HL-60/S4 treated with phorbol 12-myristate 13-acetate at 8.2 ng/mL for 4 days and 3 days (cell line): ENCODE measurements around the gene CNTNAP2.

ENCODE experiments used
- in situ Hi-C: fragments of 300-500 bp; cut with MboI; formaldehyde crosslinking; loops from 2 replicates; pipeline ENCODE4 v1.15.0; 2022; ENCODE audit warnings: low sequenced_read_pairs

The CNTNAP2 gene

DNA sequence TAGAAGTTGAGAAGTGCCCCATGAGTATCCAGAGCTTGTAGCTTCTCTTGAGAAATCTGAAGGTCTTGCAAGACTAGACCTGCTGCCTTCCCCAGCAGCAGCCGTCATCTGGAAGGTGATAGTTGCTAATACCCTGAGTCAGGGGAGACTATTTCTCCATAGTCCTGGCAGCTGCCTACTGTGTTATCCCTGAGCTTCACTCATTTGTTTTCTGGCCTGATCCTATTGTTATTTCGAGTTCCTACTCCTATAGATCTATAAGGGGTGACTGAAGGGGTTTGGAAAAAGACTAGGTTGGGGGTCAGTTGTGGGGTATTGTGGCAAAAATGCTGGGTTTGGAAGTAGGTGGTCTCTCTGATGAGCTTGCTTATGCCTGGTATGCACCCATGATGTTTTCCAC is 297.8 kb downstream of the CNTNAP2 start:
- in situ Hi-C loops, result no loop called here

DNA sequence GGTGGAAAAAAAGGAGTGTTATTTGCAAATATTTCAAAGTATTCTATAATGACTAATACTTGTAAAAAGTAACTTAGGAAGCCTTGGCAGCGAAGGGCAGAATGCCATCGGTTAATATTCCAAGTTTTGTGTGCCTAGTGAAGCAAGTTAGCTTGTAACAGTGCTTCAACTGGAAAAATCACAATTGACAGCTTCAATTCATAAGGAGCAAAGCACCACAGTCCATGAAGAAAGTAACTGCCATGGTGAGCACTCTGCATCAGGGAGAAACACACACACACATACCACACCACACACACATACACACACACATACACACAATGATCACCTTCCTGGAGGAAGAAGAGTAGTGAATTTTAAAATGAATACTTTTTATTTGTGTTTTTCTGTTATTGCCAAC is 298.3 kb downstream of the CNTNAP2 start:
- in situ Hi-C loops, result no loop called here

DNA sequence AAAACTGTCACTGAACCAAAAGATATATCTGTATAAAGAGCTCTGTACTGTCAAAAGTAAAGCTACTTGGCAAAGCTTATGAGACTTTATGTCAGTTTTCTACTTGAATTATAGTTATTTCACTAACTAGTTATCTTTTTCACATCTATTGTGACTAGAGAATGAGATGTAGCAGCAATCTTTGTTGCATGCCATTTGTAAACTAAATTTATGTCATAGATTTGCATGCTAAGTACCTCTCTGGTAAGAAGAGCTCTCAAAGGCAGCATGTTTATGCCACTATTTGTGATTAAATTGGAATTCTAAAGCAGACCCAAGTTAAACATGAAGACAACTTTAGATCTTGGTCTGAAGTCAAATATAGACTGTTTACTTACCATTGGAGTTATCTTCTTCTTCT is 300.6 kb downstream of the CNTNAP2 start:
- in situ Hi-C loops, result no loop called here

DNA sequence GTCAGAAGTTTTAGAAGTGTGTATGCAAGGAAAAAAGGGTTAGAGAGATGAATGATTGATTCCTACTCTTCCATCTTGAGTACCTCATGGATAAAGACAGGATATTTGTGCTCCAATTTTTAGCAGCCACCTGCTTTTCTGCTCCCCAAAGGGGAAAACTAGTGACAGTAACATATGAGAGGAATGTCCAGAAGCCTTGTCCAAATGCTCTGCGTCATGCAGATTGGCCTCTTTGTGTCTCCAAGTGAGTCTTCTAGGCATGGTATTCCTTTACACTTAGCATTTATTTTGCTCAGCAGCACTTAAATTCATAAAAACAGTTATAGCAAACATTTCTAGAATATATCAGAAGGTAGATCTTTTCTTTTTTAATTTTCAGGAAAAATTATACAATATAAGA is 306.8 kb downstream of the CNTNAP2 start:
- in situ Hi-C loops, result no loop called here

DNA sequence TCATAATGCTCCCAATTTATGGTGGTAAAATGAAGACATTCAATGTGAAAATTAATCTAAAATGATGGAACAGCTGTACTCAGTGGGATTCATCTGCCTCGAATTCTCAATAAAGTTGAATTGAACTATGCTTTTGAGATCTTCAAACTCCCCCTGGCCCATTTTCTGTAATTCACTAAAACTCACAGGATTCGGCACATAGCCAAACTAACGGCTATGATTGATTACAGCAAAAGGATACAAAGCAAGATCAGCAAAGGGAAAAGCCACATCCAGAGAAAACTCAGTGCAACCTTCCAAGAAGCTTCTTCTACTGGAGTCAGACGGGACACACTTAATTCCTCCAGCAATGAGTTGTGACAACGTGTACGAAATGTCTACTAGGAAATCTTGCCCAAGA is 307.5 kb downstream of the CNTNAP2 start:
- in situ Hi-C loops, result no loop called here

DNA sequence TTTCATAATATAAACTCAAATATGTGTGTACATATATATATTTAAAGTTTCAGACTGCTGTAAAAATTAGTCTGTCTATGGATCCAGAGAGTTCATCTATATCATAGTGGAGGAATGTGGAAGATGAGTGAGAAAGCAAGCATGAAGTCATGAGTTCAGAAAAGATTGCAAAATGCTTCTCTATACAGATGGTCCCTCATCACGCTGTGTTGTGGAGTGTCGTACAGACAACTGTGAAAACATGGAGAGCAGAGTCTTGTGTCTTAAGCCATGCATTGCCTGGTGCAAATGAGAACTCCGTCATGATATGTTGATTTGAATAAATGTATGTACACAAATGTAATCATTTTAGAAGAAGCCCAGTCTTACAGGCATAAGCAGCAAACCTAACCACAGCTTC is 316.9 kb downstream of the CNTNAP2 start:
- in situ Hi-C loops, result no loop called here

DNA sequence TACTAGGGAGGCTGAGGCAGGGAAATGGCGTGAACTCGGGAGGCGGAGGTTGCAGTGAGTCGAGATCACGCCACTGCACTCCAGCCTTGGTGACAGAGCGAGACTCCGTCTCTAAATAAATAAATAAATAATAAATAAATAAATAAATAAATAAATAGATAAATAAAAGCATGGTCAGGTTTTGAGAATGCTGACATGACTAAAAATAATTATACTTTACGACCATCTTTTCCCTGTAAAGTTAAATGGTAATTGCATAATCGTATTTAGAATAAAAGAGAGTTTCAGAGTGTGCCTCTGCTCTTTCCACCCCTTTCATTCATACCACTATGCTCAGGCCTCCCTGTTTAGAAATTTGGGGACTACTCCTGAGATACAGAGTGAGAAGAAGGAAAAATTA is 326.5 kb downstream of the CNTNAP2 start:
- in situ Hi-C loops, result no loop called here

DNA sequence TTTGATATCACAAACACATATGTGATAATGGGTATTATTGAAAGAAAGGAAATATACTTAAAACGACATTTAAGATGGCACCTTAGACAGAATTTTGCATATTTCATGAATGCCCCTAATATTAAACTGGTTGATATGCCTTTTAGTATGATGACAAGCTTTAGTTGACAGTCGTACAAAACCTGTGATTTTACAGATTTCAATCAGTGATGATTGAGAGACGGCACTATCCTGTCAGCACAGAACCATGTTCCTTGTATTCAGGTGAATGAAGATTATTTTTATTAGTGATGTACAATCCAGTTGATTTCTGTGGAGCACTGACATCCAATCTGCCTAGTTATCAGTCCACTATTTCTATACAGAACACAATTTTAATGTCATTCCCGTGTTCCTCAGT is 333.0 kb downstream of the CNTNAP2 start:
- in situ Hi-C loops, result no loop called here

DNA sequence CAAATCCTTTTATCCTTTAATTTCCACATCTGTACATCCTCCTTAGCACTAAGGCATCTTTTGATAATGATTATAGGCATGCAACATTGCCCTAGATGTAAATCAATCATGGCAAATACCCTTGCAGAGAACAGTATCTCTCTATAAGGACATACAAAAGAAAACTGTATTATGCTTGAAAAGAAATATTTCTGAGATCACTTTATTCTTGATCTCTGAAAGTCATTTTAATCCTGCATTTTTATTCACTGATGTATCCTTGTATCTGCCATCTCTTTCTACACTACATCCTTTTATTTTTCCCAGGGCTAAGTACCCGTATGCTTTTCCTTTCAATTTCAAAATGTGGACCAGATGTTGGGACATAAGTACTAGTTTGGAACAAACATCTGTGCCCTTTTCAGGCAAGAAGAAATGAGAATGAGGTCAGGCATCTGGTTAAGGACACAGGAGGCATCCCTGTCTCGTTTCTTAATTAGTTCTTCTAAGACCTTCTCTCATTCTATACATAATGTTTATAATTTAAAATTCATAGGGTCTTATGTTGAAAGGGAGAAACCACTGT is 338.6 kb downstream of the CNTNAP2 start:
- in situ Hi-C loops, result no loop called here

DNA sequence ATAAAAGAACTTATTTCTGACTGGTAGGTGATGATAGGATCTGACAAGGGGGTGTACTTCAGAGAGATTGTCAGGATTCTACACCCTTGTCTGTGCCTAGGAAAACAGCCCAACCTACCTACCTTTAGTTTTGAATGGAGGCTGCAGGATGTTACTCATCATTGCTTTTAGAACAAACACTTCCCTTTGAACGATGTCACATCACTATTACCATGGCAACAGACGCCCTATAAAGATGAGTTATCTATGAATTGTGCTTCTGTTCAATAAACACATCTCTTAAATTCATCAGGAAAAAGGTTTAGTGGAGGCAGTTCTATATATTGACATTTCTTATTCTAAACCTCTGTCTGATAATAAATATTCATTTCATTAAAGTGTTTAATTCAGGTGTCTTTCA is 362.4 kb downstream of the CNTNAP2 start:
- in situ Hi-C loops, result no loop called here

DNA sequence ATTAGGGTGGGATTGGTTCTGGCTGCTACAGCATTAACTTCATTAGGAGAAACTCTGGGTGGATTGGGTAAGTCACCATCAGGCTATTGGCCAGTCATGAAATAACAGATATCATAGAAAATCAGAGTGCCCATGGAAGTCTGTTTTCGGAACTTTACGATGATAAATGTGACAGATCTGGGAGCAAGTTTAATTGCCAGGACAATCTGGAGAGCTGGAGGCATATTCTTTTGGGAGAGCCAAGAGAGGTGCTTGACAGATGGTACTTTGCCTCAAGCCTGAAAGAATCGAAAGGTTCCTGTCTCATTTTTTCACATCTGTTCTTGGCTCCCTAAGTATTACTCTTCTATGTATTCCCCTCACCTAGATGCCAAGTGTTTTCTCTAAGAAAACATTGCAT is 369.9 kb downstream of the CNTNAP2 start:
- in situ Hi-C loops, result no loop called here

DNA sequence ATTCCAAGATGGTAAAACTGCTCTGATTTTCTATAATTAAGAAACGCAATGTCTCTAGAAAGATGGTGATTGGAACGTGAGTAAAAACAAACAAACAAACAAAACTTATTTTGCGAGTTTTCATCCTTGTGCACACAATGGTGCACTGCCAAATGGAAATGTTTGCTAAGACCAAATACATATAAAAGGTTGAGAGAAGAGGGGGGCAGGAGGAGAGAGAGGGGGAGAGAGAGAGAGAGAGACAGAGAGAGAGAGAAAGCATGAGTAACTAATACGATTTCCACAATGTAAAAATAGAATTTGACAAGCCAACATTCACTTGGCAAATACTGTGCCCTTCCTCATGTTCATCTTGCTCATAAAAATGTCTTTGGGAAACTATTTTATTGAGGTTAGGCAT is 375.4 kb downstream of the CNTNAP2 start:
- in situ Hi-C loops, result no loop called here

DNA sequence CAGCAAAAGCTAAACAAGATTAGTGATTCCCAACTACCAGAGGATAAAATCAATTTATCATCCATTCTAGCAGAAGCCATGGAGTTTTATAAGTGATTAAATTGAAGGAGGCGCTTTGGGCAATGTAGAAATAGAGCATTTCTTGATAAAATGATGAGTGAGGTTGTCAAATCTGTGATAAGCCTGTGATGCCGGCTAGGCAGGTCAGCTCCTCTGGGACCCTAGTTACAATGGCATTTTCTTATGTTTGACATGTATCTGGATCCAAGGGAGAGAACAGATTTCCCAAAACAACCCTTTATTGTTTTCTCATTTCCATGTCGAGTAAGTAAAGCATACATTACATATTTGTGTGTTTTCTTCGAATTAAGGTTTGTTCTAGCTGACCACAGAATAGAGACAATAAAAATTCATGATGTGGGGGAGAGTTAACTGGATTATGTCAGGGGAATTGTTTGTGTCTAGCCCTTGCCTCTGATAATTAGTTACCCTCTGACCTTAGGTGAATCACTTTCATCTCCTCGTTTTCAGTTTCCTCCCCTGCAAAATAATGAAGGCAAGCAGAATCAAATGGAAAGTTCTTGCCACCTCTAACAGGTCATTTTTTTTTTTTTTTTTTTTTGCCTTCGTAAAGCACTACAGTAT is 378.5 kb downstream of the CNTNAP2 start:
- in situ Hi-C loops, result no loop called here

DNA sequence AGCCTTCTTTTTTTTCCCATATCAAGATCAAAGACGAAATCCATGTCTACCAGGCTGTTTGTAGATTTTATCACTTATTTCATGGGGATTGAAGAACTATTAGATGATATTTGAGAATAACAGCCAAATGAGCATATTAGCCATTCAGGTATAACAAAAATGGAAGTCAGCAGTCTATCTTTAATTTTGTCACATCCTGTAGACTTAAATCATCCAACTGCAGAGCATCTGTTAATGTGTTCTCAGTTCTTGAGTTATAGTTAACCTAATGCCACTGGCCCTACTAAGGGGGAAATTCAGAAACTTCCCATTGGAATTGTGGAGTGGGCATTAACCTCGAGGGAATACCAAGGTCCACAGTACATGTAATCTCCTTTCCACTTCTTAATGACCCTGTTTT is 380.1 kb downstream of the CNTNAP2 start:
- in situ Hi-C loops, result no loop called here

DNA sequence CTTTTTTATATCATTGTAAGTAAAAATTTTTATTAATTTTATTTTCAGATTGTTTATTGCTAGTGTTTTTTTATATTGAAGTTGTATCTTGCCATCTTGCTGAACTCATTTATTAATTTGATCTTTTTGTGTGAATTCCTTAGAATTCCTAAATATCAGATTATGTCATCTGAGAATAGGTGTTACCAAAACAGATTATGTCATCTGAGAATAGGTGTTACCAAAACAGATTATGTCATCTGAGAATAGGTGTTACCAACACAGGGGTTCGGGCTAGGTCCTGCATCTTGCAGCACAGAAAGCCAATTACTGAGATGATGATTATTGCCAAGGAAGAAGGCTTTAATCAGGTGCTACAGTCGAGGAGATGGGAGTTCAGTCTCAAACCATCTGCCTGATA is 383.4 kb downstream of the CNTNAP2 start:
- in situ Hi-C loops, result no loop called here

DNA sequence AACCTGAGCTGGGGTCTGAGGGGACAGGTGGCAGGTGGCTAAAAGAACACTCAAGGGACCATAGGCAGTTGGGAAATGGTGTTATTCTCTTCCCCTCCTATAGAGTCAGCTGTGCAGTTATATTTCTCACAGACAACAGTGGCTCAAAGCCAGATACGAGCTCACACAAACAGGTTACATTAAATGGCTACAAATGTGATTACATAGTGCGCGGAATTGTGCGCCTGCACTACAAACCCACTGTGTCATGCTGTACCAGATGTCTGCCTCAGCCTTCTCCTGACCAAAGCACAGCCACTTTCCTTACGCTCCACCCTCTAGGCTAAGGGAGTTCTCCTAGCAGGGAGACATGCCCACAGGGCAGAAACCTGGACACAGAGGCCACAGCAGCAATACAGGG is 387.2 kb downstream of the CNTNAP2 start:
- in situ Hi-C loops, result no loop called here

DNA sequence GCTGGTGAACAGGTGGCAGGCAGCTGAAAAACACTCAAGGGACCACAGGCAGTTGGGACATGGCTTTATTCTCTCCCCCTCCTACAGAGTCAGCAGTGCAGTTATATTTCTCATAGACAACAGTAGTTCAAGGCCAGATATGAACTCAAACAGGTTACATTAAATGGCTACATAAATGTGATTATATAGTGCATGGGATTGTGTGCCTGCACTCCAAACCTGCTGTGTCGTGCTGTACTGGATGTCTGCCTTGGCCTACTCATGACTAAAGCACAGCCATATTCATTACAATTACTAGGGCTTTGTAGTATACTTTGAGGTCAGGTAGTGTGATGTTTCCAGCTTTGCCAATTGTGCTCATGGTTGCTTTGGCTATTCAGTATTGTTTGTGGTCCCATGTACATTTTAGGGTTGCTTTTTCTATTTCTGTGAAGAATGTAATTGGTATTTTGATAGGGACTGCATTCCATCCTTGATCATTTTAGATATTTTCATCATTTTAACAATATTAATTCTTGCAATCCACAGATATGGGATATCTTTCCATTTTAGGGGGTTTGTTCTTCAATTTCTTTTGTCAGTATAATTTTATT is 393.6 kb downstream of the CNTNAP2 start:
- in situ Hi-C loops, result no loop called here

DNA sequence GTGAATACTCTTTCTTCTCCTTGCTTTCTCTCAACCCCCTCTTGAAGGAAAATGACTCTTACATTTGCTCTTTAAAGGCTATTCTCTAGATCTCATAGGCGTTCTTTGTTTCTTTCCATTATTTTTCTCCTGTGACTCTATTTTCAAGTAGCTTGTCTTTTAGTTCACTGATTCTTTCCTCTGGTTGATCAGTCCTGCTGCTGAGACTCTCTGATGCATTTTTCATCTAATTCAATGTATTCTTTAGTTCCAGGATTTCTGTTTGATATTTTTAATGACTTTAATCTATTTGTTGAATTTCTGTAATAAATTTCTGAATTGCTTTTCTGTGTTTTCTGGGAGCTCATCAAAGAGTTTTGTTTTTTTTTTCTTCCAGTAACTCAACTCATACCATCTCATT is 397.7 kb downstream of the CNTNAP2 start:
- in situ Hi-C loops, result no loop called here

DNA sequence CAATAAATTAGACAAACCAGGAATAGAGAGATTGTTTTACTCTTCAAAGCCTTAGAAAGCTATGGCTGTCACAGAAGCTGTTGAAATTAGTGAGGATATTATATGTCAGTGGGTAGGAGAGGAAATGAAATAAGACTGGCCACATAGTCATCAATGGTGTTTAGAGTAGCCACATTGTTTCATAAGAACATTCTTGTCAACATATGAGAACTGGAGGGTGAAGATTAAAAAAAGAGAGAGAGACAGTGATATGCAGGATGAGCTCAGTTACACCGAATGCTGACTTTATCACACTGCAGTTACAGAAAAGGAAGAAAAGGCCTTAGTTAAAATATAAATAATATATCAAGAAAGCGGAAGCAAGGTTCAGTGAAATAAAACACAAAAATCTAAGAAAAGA is 412.0 kb downstream of the CNTNAP2 start:
- in situ Hi-C loops, result no loop called here

DNA sequence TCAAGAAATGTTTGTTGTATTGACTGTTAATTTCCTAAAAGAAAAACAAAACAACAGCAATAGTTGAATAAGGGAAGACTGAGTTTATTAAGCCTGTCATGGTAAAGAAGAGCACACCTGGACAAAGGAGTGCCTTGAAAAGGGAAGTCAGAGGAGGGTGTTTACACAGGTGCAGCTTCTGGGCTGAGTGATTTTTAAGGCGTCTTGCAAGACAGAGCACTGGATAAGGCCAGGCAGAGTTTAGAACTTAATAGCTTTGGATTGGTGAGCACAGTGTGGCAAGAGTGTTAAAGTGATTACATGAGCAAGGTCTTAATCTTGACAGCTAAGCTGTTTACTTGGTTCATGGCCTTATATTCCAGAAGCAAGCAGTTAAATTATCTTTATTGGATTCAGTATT is 423.2 kb downstream of the CNTNAP2 start:
- in situ Hi-C loops, result no loop called here

DNA sequence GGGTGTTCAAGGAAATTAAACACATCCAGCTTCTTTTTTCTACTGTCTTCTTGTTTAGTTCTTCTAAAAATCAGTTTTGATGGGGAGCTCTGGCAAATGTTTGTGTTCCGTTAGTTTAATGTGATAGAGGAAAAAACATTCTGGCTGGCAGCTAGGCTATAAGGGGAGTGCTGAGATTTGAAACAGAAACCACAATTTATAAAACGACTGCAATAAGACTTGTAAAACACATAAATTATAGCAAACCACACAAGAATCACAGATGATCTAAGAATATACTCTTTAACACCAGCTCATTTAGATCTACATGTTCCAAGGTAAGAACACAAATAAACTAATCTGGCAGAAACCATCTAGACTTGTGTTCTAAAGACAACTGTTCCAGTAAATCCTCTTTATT is 425.5 kb downstream of the CNTNAP2 start:
- in situ Hi-C loops, result no loop called here

DNA sequence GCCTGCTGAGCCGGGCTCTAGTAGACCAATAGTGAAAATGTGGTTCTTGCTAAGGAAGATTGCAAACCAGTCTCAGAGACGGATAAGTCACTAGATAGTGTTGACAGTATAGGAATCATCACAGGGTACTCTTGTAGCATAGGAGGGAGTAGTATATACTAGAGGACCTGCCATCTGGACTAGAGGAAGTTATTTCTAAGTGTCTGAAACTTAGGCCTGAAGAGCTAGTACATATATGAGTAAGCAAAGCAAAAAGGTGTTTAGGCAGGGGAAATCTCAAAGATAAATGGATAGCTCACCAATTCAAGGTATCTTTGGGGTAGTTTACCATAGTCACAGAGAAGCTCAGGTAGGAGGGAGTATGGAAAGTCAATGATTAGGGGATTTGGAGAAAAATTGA is 428.1 kb downstream of the CNTNAP2 start:
- in situ Hi-C loops, result no loop called here

DNA sequence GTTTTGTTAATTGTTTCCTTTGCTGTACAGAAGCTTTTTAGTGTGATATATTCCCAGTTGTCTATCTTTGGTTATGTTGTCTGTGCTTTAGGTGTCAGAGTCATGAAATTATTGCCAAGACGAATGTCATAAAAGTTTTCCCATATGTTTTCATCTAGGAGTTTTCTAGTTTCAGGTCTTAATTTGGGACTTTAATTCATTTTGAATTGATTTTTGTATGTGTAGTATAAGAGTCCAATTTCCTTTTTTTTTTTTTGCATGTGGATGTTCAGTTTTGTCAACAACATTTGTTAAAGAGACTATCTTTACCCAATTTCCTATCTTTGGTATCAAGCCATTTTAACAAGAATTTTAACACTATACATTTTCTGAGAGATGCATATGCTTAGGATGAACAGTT is 432.2 kb downstream of the CNTNAP2 start:
- in situ Hi-C loops, result no loop called here
